HG03045 (cell line): ENCODE data around the gene PLEKHJ1.
"Not testable (repeated sequence)": the region's sequence is repeated elsewhere in the genome, so short reads cannot be mapped to it uniquely, and the experiment has no call there.

ENCODE experiments used
- ATAC-seq: cut with Tn5 transposase; IDR thresholded peaks from one replicate; pipeline ENCODE4 v1.9.1; 2021; ENCODE audit warnings: mild to moderate bottlenecking, moderate library complexity; ENCODE audit not compliant: unreplicated experiment

The PLEKHJ1 gene

GRCh38 chr19:2201473-2202148 lies 34.5 kb downstream of the PLEKHJ1 start:
- ATAC-seq: no peak

DNA sequence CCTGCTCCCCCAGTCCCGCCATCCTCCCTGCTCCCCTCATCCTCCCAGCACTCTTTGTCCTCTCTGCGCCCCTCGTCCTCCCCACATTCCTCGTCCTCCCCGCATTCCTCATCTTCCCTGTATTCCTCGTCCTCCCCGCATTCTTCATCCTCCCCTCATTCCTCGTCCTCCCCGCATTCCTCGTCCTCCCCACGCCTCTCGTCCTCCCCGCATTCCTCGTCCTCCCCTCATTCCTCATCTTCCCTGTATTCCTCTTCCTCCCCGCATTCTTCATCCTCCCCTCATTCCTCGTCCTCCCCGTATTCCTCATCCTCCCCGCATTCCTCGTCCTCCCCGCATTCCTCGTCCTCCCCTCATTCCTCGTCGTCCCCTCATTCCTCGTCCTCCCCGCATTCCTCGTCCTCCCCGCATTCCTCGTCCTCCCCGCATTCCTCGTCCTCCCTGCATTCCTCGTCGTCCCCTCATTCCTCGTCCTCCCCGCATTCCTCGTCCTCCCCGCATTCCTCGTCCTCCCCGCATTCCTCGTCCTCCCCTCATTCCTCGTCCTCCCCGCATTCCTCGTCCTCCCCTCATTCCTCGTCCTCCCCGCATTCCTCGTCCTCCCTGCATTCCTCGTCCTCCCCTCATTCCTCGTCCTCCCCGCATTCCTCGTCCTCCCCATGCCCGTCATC lies 35.4 kb downstream of the PLEKHJ1 start:
- not testable (repeated sequence) for ATAC-seq

DNA sequence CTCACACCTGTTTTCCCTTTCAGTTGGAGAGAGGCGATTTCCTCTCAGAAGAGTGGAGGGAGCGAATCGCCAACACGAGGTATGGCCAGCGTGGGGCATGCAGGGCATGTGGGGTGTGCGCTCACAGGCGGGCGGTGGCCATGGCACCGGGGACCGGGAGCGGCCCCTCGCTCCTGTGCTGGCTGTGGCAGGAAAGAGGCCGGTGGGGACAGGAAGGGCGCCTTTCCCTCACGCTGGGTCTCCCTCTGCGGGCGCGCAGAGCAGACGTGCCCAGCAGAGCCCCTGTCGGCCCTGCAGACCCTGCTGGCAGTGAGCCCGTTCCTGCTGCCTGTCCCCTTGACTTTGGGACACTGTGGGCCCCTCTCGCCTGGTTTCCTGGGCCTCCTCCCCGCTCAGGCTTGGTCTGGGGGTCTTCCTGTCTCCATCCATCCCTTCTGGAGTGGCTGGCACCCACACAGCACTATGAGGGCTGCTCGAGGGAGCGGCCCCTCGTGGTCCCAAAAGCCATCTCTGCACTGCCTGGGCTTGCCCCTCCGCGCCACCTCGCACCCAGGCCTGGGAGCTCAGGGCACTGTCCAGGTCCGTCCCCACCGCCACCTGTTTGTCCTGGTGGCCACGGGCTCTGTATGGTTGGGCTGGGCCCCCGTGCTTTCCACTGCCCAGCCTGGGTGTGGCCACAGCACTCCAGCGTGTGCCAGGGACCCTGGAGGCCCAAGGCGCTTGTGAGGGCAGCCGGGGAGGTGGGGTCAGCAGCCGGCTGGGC lies 36.1 kb downstream of the PLEKHJ1 start:
- no peak for ATAC-seq

GRCh38 chr19:2199215-2199614 lies 36.9 kb downstream of the PLEKHJ1 start:
- no peak for ATAC-seq

GRCh38 chr19:2198317-2198716 lies 37.8 kb downstream of the PLEKHJ1 start:
- ATAC-seq: no peak

DNA sequence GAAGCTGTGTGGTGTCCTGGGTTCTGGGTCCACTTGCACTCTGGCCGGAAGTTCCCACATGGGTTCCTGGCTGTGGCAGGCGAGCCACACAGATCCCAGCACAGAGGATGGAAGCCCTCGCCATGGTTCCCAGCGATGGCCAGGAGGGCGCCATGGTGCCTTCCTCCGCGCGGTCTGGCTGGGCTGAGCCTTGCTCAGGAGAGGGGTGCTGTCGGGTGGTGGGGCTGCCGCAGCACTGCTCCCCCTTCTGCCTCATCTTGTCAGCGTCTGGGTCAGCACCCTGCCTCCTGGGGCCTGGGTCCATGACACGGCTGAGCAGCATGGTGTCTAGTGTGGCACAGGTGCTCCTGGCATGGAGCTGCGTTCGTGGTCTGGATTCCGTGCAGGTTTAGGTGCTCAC lies 38.9 kb downstream of the PLEKHJ1 start:
- ATAC-seq: no peak

DNA sequence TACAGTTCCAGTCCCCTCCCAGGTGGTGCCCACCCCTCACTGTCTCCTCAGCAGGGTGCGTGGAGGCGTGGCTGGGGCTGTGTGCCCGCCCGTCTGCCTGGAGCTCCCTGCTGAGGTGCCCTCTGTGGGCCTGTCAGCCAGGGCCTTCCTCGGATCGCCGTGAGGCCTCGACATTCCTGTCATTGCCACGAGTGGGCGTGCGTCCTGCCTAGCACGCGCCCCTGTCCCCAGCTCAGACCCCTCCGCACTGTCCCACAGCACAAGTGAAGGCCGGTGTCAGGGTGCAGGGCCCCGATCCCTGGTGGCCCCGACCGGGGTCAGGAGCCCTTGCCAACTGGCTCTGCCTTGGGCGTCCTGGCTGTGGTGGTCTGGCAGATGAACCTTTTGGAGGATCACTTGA lies 40.2 kb downstream of the PLEKHJ1 start:
- no peak for ATAC-seq

DNA sequence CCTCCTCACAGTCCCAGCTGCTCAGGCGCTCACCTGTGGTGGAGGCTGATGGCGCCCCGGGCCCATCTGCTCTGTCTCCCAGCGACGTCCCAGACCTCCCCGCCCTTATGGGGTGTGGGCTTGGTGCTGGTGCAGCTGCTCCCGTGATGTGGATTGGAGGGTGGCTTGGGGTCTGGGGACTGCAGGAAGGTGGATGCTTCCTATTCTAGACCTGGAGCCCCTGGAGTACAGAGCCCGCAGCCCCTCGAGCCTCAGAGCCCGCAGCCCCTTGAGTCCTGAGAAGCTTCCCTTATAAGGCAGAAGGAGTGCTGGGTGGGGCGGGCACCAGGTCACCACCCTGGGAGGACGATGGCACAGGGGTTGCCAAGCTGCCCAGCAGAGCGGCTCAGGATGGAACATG lies 40.8 kb downstream of the PLEKHJ1 start:
- no peak for ATAC-seq

GRCh38 chr19:2194513-2195078 lies 41.5 kb downstream of the PLEKHJ1 start:
- no peak for ATAC-seq

- ATAC-seq: no peak
Observed at GRCh38 chr19:2193807-2194206, 42.3 kb downstream of the PLEKHJ1 start.

- ATAC-seq: no peak
Observed at GRCh38 chr19:2192862-2193261, 43.3 kb downstream of the PLEKHJ1 start.

- ATAC-seq: no peak
Observed at GRCh38 chr19:2191456-2192310, 44.4 kb downstream of the PLEKHJ1 start.

DNA sequence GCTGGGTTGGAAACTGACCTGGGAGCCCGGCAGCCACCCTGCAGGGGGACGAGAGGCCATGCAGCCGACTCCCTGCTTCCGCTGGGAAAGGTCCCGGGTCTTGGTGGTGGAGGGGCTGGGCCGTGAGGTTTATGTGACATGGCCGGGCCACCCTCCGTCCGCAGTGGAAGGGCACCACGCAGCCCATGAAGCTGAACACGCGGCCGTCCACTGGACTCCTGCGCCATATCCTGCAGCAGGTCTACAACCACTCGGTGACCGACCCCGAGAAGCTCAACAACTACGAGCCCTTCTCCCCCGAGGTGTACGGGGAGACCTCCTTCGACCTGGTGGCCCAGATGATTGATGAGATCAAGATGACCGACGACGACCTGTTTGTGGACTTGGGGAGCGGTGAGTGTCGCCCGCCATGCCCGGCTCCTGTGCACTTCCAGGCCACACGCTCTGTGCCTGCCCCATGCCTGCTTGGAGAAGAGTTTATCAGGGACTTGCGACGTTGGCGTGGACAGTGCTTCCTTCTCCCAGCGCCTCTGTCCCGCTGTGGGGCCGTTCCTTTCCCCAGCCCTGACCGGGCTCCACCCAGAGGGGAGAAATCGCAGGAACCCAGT lies 45.2 kb downstream of the PLEKHJ1 start:
- ATAC-seq: no peak

GRCh38 chr19:2189880-2190279 lies 46.2 kb downstream of the PLEKHJ1 start:
- no peak for ATAC-seq

DNA sequence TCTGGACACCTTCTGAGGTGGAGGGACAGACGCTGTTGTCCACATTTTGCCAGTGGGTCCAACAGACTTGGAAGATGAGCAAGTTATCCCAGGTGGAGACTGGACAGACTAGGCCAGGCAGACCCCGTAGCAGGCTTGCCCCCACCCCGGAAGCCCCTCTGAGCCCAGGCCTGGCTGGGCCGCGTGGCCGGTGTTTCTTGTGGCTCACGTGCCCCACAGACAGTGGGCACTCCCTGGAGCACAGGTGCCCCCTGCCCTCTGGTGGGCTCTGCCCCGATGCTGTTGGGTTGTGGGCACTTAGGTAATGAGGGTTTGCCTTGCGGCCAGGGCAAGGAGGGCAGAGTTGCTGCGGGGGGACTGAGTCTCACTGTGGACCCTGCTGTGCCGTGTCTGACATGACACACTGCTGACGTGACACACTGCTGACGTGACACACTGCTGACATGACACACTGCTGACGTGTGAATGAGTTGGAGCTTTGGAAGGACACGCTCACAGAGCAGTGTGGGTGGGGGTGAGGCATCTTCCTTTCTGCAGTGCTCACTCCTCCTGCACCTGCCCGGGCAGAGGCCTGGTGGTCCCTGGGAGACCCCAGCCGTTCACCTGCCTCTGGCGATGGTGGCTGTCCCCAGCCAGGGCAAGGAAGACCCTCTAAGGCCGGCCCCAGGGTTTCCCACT lies 47.3 kb downstream of the PLEKHJ1 start:
- no peak for ATAC-seq

GRCh38 chr19:2187159-2187558 lies 49.0 kb downstream of the PLEKHJ1 start:
- ATAC-seq: no peak

GRCh38 chr19:2186071-2186846 lies 49.9 kb downstream of the PLEKHJ1 start:
- no peak for ATAC-seq

DNA sequence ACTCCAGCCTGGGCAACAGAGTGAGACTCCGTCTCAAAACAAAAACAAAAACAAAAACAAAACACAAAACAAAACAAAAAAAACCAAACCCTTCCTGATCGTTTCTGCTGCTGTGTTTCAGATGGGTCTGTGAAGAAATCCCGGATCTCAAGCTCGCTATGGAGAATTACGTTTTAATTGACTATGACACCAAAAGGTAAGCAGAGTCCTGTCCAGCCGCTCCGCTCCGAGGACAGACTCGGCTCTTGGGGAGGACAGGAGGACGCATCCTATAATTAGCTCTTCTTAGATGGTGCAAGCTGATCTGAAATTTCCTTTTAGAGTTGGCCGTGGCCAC lies 50.4 kb downstream of the PLEKHJ1 start:
- ATAC-seq: no peak

DNA sequence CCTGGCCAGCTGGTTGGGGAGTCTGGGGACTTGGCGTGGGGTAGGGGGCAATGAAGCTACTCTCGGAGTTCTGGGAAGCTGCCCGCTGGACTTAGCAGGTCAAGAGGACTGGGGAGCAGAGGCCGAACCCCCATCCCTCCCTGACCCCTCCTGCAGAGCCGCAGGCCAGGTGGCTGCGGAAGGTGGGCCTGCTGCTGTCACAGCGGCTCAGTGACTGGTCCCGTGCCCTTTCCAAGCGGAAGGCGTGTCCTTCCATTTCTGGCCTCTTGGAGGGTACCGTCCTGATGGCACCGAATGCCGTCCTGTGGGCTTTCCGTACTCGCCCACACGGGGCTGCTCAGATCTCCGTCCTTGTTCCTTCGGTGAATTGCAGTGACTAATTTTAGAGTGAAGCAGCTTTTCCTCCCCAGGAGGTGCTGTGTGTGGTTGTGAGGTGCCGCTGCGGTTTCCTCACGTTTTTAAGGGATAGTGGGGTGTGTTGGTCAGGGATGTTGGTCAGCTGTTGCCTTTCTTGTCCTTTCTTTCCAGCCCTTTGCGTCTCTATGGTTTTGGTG lies 51.6 kb downstream of the PLEKHJ1 start:
- ATAC-seq: no peak
